ENCODE data around the gene SLC16A11. TPM values are rescaled to one million over a fixed set of nuclear protein-coding genes. Genes with fewer than 3 reads are reported as not detected.

SLC16A11 gene
- total and polyA plus RNA-seq, 2 donors (not counting 1 experiment from before 2014, with no cell fraction given): 10.0 to 31.9 TPM

DNA sequence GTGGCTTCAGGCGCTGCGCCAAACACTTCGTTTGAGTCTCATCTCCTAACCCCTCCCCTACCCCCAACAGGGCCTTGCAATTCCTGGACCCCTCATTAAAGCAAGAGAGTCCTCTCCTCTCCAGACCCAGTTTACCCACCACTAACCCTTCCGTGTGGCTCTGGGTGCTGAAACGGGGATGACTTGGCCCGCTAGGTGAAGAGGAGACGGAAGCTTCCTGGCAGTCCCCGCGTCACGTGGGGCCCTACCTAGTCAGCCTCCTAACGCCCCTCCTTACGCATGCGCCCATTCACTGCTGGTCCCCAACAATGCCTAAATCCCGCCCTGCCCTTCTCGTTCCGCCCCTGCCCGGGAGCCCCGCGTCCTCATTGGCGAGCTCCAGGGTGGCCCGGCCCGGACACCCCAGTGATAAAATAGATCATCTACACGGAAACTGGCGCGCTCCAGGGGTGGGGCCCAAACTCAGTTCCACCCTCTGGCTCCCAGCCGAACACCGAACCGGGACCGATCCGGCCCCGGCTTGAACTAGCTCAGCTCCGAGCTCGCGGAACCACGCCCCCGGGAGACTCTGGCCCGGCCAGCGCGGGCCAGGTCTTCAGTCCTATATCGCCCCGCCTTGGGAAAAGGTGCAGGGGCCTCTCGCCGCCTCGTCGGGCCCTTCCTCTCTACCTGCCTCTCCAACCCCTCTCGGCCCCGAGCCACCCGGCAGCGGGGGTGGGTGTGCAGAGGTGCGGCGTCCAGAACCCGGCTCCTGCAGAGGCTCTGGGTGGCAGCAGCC lies 8.1 kb downstream of the SLC16A11 start, which contains the start of gene SLC16A13:
TSS of gene SLC16A13 (plus strand) at position 425 of the 778 bp plus-strand sequence. CDS start 368 bp downstream, outside the sequence.
- Mint-ChIP-seq H3K27ac (peak within 1 kb of the TSS; percentile 98), H3K27me3 (no peaks in the 10 kb centered on the region), H3K9me3 (ENCODE audit: insufficient read depth) (no peaks in the 10 kb centered on the region), H3K4me1 (peaks cover 42% of the 10 kb centered on the region), H3K4me3 (peak within 1 kb of the TSS; percentile 94)
- H3K27me3 ChIP-seq (replicated peaks in 1 of 4; ENCODE audit: control extremely low read depth in 1 of 4, control insufficient read depth in 3 of 4, insufficient read depth in 4 of 4, low read length in 3 of 4): no peaks in the 10 kb centered on the region
- H3K79me2 ChIP-seq (ENCODE audit: control insufficient read depth, insufficient read depth, low read length): peaks cover 38% of the 10 kb centered on the region
- ChIA-PET CTCF (interaction anchor here (0.6 to 1.7 kb wide), 14 partner anchors 10 to 192 kb away, joined by 3 to 21 read pairs (median 4); partner anchors contain the start of genes ACADVL, BCL6B and DLG4), POLR2A (interaction anchor here (0.6 to 1.7 kb wide), 17 partner anchors 8 to 1726 kb away, joined by 3 to 26 read pairs (median 4); partner anchors contain the start of genes NEURL4, RNASEK and SLC16A11)
- H3K9me3 ChIP-seq (ENCODE audit: control extremely low read depth in 1 of 3, control insufficient read depth in 2 of 3, insufficient read depth in 1 of 3, low read length in 2 of 3): no peaks in the 10 kb centered on the region
- TF ChIP-seq, protein P1, sequence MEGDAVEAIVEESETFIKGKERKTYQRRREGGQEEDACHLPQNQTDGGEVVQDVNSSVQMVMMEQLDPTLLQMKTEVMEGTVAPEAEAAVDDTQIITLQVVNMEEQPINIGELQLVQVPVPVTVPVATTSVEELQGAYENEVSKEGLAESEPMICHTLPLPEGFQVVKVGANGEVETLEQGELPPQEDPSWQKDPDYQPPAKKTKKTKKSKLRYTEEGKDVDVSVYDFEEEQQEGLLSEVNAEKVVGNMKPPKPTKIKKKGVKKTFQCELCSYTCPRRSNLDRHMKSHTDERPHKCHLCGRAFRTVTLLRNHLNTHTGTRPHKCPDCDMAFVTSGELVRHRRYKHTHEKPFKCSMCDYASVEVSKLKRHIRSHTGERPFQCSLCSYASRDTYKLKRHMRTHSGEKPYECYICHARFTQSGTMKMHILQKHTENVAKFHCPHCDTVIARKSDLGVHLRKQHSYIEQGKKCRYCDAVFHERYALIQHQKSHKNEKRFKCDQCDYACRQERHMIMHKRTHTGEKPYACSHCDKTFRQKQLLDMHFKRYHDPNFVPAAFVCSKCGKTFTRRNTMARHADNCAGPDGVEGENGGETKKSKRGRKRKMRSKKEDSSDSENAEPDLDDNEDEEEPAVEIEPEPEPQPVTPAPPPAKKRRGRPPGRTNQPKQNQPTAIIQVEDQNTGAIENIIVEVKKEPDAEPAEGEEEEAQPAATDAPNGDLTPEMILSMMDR (IDR thresholded peaks at IDR 0.05): no peak
- no peak for TF ChIP-seq EZH2 (IDR thresholded peaks at IDR 0.05; ENCODE audit: borderline replicate concordance, insufficient read depth, low read depth, low read length, poor library complexity, severe bottlenecking)
- peak within 1 kb of the TSS; percentile 98 for H3K4me2 ChIP-seq (replicated peaks; ENCODE audit: low read depth, low read length, poor library complexity, severe bottlenecking)
- intact Hi-C loops (cut with micrococcal nuclease): loop anchor here (1.0 to 5.0 kb wide), 5 partner anchors 8 to 402 kb away; partner anchors contain the start of genes BCL6B, EIF5A, FGF11 and TMEM102
- WGBS (ENCODE audit: insufficient coverage): under 1% methylated on average over 47 of the region's 52 CpGs
- H2AFZ ChIP-seq (ENCODE audit: insufficient read depth, low read depth, low read length, poor library complexity, severe bottlenecking): peak within 1 kb of the TSS; percentile 86
- peak within 1 kb of the TSS; percentile 99 for H3K9ac ChIP-seq (ENCODE audit: low read length)
- peaks cover 18 to 38% of the 10 kb centered on the region in 2 donors for H3K4me1 ChIP-seq (ENCODE audit: control insufficient read depth in 2 of 2, insufficient read depth in 2 of 2, low read length in 2 of 2)
- peak; percentile 94 for ATAC-seq (ENCODE audit: low read depth)
- no peaks in the 10 kb centered on the region for H4K20me1 ChIP-seq (ENCODE audit: control insufficient read depth, insufficient read depth, low read length, poor library complexity, severe bottlenecking)
- peak within 1 kb of the TSS; percentile 86 to 100 for H3K27ac ChIP-seq (ENCODE audit: low read length in 2 of 2)
- H3K36me3 ChIP-seq (replicated peaks in 1 of 2; ENCODE audit: control extremely low read depth in 1 of 2, control insufficient read depth in 1 of 2, extremely low read depth in 1 of 2, insufficient read depth in 2 of 2, low read length in 1 of 2): no peaks in the 10 kb centered on the region
- H3K4me3 ChIP-seq (ENCODE audit: control extremely low read depth in 1 of 5, extremely low read depth in 1 of 5, insufficient read depth in 1 of 5, low read depth in 2 of 5, low read length in 4 of 5): peak within 1 kb of the TSS; percentile 58 to 97 (median 88)
- DNase-seq: peak; percentile 99

All from B cell (primary cell).